ENCODE measurements around the gene CTBP2. TPM values are rescaled to one million over a fixed set of nuclear protein-coding genes. Genes with fewer than 3 reads are reported as not detected.

CTBP2 gene
- total and polyA plus RNA-seq, 10 of the 15 experiments (the other 5 are each of a cell fraction or from before 2014, with no cell fraction given) = 0.02 to 0.72 (median 0.06) TPM; not detected in 2

GRCh38 chr10:125121003-125121402 is 39.4 kb downstream of the CTBP2 start:
- Histone ChIP-seq H3K4me3 (no peak overlapping the region), H3K27ac (ENCODE audit: control insufficient read depth, insufficient read depth) (no peak overlapping the region), H3K4me2 (ENCODE audit: control insufficient read depth, insufficient read depth) (no peak overlapping the region), H3K36me3 (ENCODE audit: control insufficient read depth in 2 of 2, insufficient read depth in 2 of 2, low read length in 1 of 2) (no peaks in the 10 kb centered on the region), H3K27me3 (replicated peaks in 1 of 2; ENCODE audit: control insufficient read depth in 2 of 2, insufficient read depth in 2 of 2, low read length in 1 of 2) (peaks cover 0 to 2% of the 10 kb centered on the region in 2 experiments; a peak in 1 of 4 replicates), H3K9ac (ENCODE audit: control insufficient read depth, insufficient read depth, low read length) (no peak overlapping the region), H2AFZ (ENCODE audit: control insufficient read depth, low read depth, low read length) (no peak overlapping the region), H3K4me1 (ENCODE audit: control insufficient read depth, insufficient read depth, low read length) (no peaks in the 10 kb centered on the region), H4K20me1 (ENCODE audit: control insufficient read depth, insufficient read depth) (no peaks in the 10 kb centered on the region), H3K9me3 (replicated peaks; ENCODE audit: control insufficient read depth, insufficient read depth, low read length) (no peaks in the 10 kb centered on the region), H3K79me2 (ENCODE audit: control insufficient read depth, insufficient read depth, low read length) (no peaks in the 10 kb centered on the region)
- CTCF ChIA-PET = no interaction called here
- POLR2A ChIA-PET = no interaction called here
- in situ Hi-C loops (cut with MboI) (no loop called here), intact Hi-C loops (cut with micrococcal nuclease; ENCODE audit: unreplicated experiment) (no loop called here)
- BruUV-seq (replicated peaks) = no TSS peak
- SMC1A ChIA-PET (ENCODE audit: uncharacterized antibody, unreplicated experiment) = no interaction called here
- WGBS (ENCODE audit: insufficient coverage, insufficient replicate concordance, low lambda C conversion rate, missing lambda C conversion rate) = 29% methylated on average over 8 of the region's 8 CpGs
- RAD21 ChIA-PET (ENCODE audit: unreplicated experiment) = no interaction called here
- DNase-seq (ENCODE audit: low read depth, low spot score) (no peak), ATAC-seq (no peak), FAIRE-seq (no peak)
- no peak for TF ChIP-seq DPF2 (IDR thresholded peaks at IDR 0.05)
- no peak for TF ChIP-seq CHD1 (IDR thresholded peaks at IDR 0.05; ENCODE audit: low read depth, low read length)
- no peak for TF ChIP-seq HDAC6 (IDR thresholded peaks at IDR 0.05; ENCODE audit: unreplicated experiment)
- TF ChIP-seq LARP7 (IDR thresholded peaks at IDR 0.05) = no peak
- TF ChIP-seq RELA (IDR thresholded peaks at IDR 0.05; ENCODE audit: borderline replicate concordance, partially characterized antibody) = no peak
- TF ChIP-seq E2F8 (IDR thresholded peaks at IDR 0.05; ENCODE audit: low read depth, partially characterized antibody) = no peak
- no peak for TF ChIP-seq NKRF (conservative IDR thresholded peaks at IDR 0.05)
- no peak for TF ChIP-seq MXI1 (IDR thresholded peaks at IDR 0.05; ENCODE audit: low read depth, low read length)
- TF ChIP-seq PRDM15 (CRISPR knock-in tag; IDR thresholded peaks at IDR 0.05) = no peak
- no peak for TF ChIP-seq SP1 (IDR thresholded peaks at IDR 0.05; ENCODE audit: low read depth, low read length)
- TF ChIP-seq CTCF (IDR thresholded peaks at IDR 0.05 in 2 of 3, conservative IDR thresholded peaks at IDR 0.05 in 1 of 3; ENCODE audit: control insufficient read depth in 2 of 3, extremely low read depth in 1 of 3, insufficient read depth in 1 of 3, low read depth in 3 of 3, low read length in 3 of 3) = no peak
- TF ChIP-seq TCF7 (IDR thresholded peaks at IDR 0.05; ENCODE audit: borderline replicate concordance) = no peak
- no peak for TF ChIP-seq PAX8 (IDR thresholded peaks at IDR 0.05)
- no peak for TF ChIP-seq ZNF622 (IDR thresholded peaks at IDR 0.05)
- no peak for TF ChIP-seq NRF1 (conservative IDR thresholded peaks at IDR 0.05; ENCODE audit: low read depth, low read length)
- no peak for TF ChIP-seq SMC3 (IDR thresholded peaks at IDR 0.05; ENCODE audit: borderline replicate concordance, low read length)

Measured in GM12878 (cell line).